Panc1 (cell line): ENCODE measurements around the gene IDUA.

Experiments
- POLR2AphosphoS5 ChIP-seq: IDR thresholded peaks from 2 replicates; pipeline ENCODE4 v1.6.1; 2012; ENCODE audit warnings: mild to moderate bottlenecking, low read depth, low read length, moderate library complexity
- TCF7L2 ChIP-seq: IDR thresholded peaks from 2 replicates; pipeline ENCODE4 v1.6.1; 2011; ENCODE audit warnings: mild to moderate bottlenecking, low read depth, low read length, inconsistent platforms
- TF ChIP-seq, protein P1 (sequence below): fragments of 450-650 bp; IDR thresholded peaks from 2 replicates; pipeline ENCODE4 v1.5.1; 2017; ENCODE audit warnings: mild to moderate bottlenecking

GRCh38 chr4:965048-965765, 21.6 kb upstream of the IDUA start:
- TF ChIP-seq, protein P1, sequence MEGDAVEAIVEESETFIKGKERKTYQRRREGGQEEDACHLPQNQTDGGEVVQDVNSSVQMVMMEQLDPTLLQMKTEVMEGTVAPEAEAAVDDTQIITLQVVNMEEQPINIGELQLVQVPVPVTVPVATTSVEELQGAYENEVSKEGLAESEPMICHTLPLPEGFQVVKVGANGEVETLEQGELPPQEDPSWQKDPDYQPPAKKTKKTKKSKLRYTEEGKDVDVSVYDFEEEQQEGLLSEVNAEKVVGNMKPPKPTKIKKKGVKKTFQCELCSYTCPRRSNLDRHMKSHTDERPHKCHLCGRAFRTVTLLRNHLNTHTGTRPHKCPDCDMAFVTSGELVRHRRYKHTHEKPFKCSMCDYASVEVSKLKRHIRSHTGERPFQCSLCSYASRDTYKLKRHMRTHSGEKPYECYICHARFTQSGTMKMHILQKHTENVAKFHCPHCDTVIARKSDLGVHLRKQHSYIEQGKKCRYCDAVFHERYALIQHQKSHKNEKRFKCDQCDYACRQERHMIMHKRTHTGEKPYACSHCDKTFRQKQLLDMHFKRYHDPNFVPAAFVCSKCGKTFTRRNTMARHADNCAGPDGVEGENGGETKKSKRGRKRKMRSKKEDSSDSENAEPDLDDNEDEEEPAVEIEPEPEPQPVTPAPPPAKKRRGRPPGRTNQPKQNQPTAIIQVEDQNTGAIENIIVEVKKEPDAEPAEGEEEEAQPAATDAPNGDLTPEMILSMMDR = no peak
- no peak for TF ChIP-seq TCF7L2
- TF ChIP-seq POLR2AphosphoS5 = no peak
